Ascending aorta (tissue), 2 donors: ENCODE measurements around the gene REV3L. TPM values are rescaled to one million over a fixed set of nuclear protein-coding genes. Genes with fewer than 3 reads are reported as not detected.
"Not testable (repeated sequence)": the region's sequence is repeated elsewhere in the genome, so short reads cannot be mapped to it uniquely, and the experiment has no call there.

ENCODE experiments used
- DNase-seq, 2 donors: peaks; one replicate each; pipeline ENCODE4 v3.0.0-alpha.2; 2019; ENCODE audit warnings: low spot score in 2 of 2
- H3K27ac ChIP-seq, 2 donors: fragments of 200-600 bp; sonication (generic); one replicate each; pipeline ENCODE4 v1.5.1; 2016 to 2017; ENCODE audit warnings: mild to moderate bottlenecking in 1 of 2
- H3K27me3 ChIP-seq: fragments of 200-600 bp; sonication (generic); one replicate; pipeline ENCODE4 v1.5.1; 2017
- H3K36me3 ChIP-seq, 2 donors: fragments of 200-600 bp; sonication (generic); one replicate each; pipeline ENCODE4 v1.5.1; 2016
- H3K4me1 ChIP-seq, 2 donors: fragments of 200-600 bp; sonication (generic); one replicate each; pipeline ENCODE4 v1.5.1; 2016 to 2017; ENCODE audit warnings: mild to moderate bottlenecking in 1 of 2
- H3K4me3 ChIP-seq, 2 donors: fragments of 200-600 bp; sonication (generic); one replicate each; pipeline ENCODE4 v1.5.1; 2016 to 2017; ENCODE audit warnings: mild to moderate bottlenecking in 1 of 2
- H3K9me3 ChIP-seq, 2 donors: fragments of 200-600 bp; sonication (generic); one replicate each; pipeline ENCODE4 v1.5.1; 2016
- intact Hi-C: fragments of 100-400 bp; cut with DNase I; formaldehyde crosslinking; loops from one replicate; pipeline ENCODE4 v1.15.1; 2023
- total RNA-seq: library from RNA; depleted of rRNA; stranded (reverse); fragments of >200 nt; gene quantifications from one replicate; pipeline ENCODE4 v1.1.0, GENCODE V29; 2016
- TF ChIP-seq, protein P1 (sequence below), 3 experiments: fragments of 200-600 bp in 2 of 3; fragments of 450-650 bp in 1 of 3; sonication (generic) in 2 of 3; IDR thresholded peaks; one replicate each; pipeline ENCODE4 v1.5.1; 2016 to 2019; ENCODE audit warnings: antibody characterized with exemption in 3 of 3, mild to moderate bottlenecking in 1 of 3, moderate library complexity in 1 of 3

REV3L gene
- total RNA-seq, 1 donor from 2014 or later, result 91.5 TPM

DNA sequence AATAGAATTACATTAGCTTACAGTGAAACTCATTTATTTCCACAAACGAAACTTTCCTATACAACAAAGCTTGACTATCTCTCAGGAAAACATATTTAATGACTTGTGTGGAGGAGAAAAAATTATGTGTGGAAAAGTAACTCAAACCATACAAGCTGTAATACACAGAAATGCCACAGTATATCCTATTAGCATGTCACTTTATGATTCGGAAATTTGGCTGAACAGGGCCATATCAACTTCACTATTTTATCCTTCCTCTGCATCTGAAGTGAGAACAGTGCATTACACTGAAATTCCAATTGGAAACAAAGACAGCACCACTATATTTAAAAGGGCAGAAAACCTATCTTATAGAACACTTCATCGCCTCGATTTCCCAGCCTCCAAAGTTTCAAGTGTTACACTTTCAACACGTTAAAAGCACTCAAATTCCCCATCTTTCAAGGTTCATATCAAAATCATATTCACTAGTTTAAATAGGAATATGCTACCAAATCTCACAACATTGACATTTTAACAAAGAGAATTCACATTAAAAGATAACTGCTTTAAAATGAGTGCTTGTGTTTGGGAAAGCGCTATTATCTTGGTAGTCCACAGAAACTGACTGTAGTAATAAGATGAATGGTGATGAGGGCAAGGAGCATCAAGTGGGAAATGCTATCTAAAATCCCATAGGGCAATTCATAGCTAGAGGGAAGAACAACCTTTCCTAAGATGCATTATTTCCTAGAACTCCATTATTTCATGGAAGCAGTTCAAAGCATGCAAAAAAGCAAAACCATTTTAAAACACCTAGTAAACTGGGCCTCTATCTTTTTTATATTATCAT, 1.8 kb downstream of the REV3L start:
- no peaks in the 10 kb centered on the region for H3K9me3 ChIP-seq
- H3K36me3 ChIP-seq, result no peaks in the 10 kb centered on the region
- H3K4me3 ChIP-seq, result peak overlapping the region; percentile 82 to 98
- H3K27me3 ChIP-seq, result no peaks in the 10 kb centered on the region
- DNase-seq, result no peak
- peaks cover 0 to 30% of the 10 kb centered on the region in 2 donors for H3K4me1 ChIP-seq
- peak overlapping the region; percentile 97 to 99 for H3K27ac ChIP-seq
- TF ChIP-seq, protein P1, sequence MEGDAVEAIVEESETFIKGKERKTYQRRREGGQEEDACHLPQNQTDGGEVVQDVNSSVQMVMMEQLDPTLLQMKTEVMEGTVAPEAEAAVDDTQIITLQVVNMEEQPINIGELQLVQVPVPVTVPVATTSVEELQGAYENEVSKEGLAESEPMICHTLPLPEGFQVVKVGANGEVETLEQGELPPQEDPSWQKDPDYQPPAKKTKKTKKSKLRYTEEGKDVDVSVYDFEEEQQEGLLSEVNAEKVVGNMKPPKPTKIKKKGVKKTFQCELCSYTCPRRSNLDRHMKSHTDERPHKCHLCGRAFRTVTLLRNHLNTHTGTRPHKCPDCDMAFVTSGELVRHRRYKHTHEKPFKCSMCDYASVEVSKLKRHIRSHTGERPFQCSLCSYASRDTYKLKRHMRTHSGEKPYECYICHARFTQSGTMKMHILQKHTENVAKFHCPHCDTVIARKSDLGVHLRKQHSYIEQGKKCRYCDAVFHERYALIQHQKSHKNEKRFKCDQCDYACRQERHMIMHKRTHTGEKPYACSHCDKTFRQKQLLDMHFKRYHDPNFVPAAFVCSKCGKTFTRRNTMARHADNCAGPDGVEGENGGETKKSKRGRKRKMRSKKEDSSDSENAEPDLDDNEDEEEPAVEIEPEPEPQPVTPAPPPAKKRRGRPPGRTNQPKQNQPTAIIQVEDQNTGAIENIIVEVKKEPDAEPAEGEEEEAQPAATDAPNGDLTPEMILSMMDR (IDR thresholded peaks at IDR 0.05), result no peak
- intact Hi-C loops, result loop anchor here (5.0 to 10.0 kb wide), 5 partner anchors 99 to 664 kb away; partner anchors contain the start of gene CDK19

DNA sequence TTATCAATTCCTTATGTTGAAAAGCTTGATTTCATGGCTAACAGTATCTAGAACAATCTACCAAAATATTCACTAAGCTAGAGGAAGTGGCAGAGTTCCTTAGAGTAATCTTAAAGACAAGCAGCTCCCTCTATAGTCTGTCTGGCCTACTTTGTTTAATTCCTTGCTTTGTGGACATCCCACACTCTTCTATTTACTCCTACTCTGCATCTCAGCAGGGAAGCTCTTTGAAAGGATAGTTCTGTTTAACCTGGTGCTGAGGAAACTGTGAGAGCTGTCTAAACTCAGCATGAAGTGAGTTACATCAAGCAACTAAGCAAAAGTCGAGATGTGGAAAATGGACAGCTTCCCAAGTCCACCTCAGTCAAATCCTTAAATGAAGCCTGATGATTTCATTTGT, 4.3 kb downstream of the REV3L start:
- Histone ChIP-seq H3K27ac (no peak overlapping the region), H3K27me3 (no peaks in the 10 kb centered on the region), H3K9me3 (no peaks in the 10 kb centered on the region), H3K4me1 (peaks cover 0 to 16% of the 10 kb centered on the region in 2 donors), H3K4me3 (no peak overlapping the region), H3K36me3 (no peaks in the 10 kb centered on the region)
- intact Hi-C loops, result no loop called here
- TF ChIP-seq, protein P1 (IDR thresholded peaks at IDR 0.05), result peak in 1 of 3 experiments; percentile 8
- DNase-seq, result no peak

DNA sequence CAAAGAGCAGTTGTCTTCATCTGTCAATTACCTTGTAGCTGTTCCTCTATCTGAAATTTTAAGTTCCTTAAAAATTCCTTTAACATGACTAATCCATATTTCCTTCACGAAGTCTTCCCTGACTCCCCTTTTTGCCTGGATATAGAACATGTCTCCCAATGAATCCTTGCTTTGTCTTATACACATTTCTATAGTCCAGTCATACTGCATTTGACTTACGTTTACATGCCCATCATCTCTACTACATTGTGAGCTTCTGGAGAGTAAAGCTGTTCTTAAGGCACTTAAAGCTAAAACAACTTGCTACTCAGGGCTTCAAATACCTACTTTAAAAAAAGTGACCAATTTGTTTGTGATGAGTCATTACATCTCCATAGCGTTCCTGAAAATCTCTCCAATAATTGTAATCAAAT, 4.9 kb downstream of the REV3L start:
- Histone ChIP-seq H3K36me3 (no peaks in the 10 kb centered on the region), H3K27ac (no peak overlapping the region), H3K9me3 (no peaks in the 10 kb centered on the region), H3K27me3 (no peaks in the 10 kb centered on the region), H3K4me3 (no peak overlapping the region), H3K4me1 (peaks cover 0 to 16% of the 10 kb centered on the region in 2 donors)
- TF ChIP-seq, protein P1 (IDR thresholded peaks at IDR 0.05), result no peak
- DNase-seq, result no peak
- intact Hi-C loops, result no loop called here

DNA sequence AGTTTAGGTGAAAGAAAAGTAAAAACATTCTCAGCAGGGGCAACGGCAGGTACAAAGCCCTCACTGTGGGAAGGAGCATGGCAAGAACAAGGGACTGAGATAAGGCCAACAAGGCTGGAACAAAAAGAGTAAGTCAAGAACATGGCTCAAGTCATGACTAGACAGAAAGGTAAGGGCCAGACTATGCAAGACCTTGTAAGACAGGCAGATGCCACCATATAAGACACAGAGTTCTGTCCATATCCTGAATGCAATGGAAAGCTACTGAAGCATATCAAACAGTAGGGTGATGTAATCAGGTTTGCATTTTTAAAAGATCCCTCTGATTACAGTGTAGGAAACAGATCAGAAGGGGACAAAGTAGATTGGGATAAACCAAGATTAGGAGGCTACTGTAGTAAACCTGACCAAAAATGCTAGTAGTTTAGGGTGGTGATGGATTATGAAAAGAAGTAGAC, 5.5 kb downstream of the REV3L start:
- no peaks in the 10 kb centered on the region for H3K9me3 ChIP-seq
- no peak overlapping the region for H3K27ac ChIP-seq
- intact Hi-C loops, result no loop called here
- H3K27me3 ChIP-seq, result no peaks in the 10 kb centered on the region
- TF ChIP-seq, protein P1 (IDR thresholded peaks at IDR 0.05), result no peak
- H3K4me1 ChIP-seq, result peaks cover 0 to 16% of the 10 kb centered on the region in 2 donors
- DNase-seq, result no peak
- H3K4me3 ChIP-seq, result no peak overlapping the region
- H3K36me3 ChIP-seq, result no peaks in the 10 kb centered on the region

DNA sequence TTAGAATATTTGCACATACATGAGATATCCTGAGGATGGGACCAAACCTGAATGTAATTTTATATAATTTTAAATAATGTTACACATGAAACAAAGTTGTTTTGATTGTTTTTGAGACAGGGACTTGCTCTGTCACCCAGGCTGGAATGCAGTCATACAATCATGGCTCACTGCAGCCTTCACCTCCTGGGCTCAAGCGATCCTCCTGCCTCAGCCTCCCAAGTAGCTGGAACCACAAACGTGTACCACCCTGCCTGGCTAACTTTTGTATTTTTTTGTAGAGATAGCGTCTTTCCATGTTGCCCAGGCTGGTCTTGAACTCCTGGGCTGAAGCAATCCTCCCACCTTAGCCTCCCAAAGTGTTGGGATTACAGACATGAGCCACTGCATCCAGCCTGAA, 7.0 kb downstream of the REV3L start:
- H3K27me3 ChIP-seq, H3K9me3 ChIP-seq, intact Hi-C loops, H3K36me3 ChIP-seq, DNase-seq, H3K27ac ChIP-seq, H3K4me3 ChIP-seq: not testable (repeated sequence)
- H3K4me1 ChIP-seq, result peaks cover 0 to 12% of the 10 kb centered on the region in 2 donors

DNA sequence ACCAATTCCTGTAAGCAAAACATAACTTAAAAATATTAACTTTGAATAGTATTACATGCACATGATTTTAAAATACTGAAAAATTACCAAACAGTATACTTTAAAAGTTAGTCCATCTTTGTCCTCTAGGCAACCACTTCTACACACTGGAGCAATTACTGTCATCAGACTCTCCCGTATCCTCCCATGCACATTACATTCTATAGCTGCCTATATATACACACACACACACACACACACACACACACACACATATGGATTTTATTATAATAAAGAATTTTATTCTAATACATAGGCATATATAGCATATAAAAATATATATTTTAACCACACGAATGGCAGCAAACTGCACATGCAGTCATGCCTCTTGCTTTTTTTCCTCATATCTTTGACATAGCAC, 8.2 kb downstream of the REV3L start:
- H3K27ac ChIP-seq, result no peak overlapping the region
- H3K27me3 ChIP-seq, result no peaks in the 10 kb centered on the region
- intact Hi-C loops, result no loop called here
- TF ChIP-seq, protein P1 (IDR thresholded peaks at IDR 0.05), result no peak
- H3K36me3 ChIP-seq, result peaks cover 0 to 5% of the 10 kb centered on the region in 2 donors
- H3K4me3 ChIP-seq, result no peak overlapping the region
- no peak for DNase-seq
- H3K4me1 ChIP-seq, result peaks cover 0 to 11% of the 10 kb centered on the region in 2 donors
- H3K9me3 ChIP-seq, result no peaks in the 10 kb centered on the region
